ENCODE measurements around the gene HYAL1.
A peak's percentile ranks its signal among the peaks of the same experiment; 100 is the strongest.

The HYAL1 gene

DNA sequence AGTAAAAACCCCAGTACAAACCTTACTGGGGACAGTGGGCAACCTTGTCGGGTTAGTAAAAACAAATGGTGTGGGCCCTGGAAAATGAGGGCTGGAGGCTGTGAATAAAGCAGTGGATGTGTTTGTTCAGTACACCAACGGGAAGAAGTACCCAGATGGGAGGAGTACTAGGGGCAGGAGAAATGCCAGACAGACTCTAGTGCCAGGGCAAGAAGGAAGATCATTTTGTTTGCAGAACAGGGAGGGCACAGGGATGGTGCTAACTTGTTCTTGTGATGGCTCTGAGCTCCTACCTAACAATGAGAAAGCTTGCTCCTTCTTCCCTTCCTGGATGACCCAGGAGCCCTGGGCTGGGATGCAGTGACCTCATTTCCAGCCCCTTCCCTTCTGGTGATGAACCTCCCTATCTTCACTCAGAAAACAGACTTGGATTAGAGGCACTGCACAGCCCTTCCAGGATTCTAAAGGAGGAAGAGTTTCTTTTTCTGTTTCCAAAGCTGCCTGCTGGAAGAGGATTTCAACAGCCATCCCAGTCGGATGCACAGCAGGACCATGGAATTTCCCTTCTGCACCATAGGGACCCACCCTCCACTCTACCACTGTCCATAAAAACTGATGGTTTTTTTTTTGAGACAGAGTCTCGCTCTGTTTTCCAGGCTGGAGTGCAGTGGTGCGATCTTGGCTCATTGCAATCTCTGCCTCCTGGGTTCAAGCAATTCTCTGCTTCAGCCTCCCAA, 31.1 kb upstream of the HYAL1 start:
- DNase-seq, result no peak

DNA sequence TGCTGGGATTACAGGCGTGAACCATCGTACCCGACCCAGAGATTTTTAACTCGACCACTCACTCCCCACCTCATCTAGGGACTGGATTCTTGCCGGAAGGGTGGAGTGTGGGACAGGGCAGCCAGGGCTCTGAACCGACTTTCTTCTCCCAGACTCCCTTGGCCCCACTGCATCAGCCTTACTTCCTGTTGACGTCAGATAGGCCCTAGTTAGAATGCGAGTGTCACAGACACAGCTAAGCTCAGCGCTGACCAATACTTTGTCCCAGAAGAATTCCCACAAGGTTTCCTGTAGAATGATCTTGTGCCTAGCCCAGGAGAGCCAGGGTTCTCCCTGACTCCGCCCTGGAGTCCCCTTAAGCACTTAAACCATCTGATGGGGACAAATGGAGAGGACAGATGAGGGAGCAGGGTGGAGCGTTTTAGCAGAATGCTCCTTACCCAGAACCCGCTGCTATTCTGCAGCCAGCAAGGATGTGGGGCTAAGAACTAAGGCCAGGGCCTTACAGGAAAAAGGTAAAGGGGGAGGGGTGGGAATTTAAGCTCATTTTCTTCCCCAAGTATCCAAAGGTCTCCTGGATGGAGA, 30.5 kb upstream of the HYAL1 start:
- no peak for DNase-seq

- no peak for DNase-seq
Measured at GRCh38 chr3:50331364-50331907, 28.1 kb upstream of the HYAL1 start.

DNA sequence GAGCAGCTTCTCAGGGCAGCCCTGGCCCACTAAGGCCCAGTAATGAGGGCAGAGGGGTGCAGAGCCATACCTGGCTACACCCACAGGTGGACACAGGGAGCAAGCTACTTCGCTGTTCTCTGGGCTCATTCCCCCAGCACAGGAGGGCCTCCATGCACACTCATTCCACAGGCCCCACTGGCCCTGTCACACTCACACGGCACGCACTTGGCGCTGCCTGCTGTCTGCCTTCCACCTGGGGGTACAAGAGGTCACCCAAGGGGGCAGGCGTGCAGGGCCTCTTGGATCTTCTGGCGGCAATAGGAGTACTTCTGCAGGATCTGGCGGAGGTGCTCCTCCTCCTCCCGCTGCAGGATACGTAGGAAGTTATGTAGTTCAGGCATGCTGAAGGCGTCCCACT, 27.0 kb upstream of the HYAL1 start:
- no peak for DNase-seq

GRCh38 chr3:50327943-50328691, 24.7 kb upstream of the HYAL1 start, which contains the start of gene TUSC2:
Gene TUSC2 (minus strand): TSS chr3:50328223. CDS start chr3:50328099, 124 bp downstream.
- peak; percentile 97 for DNase-seq

DNA sequence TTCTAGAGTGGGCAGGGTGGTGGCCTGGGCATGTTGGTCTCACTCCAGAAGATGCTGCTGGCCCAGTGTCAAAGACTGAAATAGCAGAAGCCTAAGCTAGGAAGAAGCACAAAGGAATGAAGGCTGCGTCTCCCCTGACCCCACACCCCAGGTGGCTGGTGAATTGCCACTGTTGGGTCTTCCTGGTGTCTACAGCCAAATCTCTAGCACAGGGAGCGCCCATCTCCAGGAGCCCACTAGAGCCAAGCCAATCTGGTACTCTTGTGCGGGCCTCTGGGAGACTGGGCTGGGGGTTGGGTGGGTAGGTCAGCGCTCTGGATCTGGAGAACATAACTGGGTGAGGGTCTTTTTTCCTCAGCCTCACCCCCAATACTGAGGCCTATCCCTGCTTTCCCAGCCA, 23.8 kb upstream of the HYAL1 start:
- no peak for DNase-seq

DNA sequence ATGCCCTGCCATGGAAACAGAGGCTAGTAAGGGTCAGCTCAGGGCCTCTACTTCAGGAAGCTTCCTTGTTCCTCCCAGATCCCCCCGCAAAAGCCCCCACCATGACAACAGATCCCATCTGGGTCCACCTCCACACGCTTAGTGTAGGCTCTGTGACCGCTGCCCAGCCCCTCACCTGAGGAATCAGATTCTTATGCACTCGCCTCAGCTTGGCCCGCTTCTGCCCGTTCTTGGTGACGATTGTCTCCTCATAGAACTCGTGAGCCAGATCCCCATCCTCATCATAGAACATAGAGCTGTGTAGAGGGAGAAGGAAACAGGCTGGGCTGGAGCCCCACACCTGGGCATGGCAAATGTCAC, 22.8 kb upstream of the HYAL1 start:
- no peak for DNase-seq

- no peak for DNase-seq
Measured at GRCh38 chr3:50325497-50326181, 22.3 kb upstream of the HYAL1 start.

GRCh38 chr3:50325113-50325480, 21.7 kb upstream of the HYAL1 start:
- DNase-seq, result no peak

- peak; percentile 60 for DNase-seq
Measured at GRCh38 chr3:50324351-50325112, 21.2 kb upstream of the HYAL1 start.

GRCh38 chr3:50323614-50324199, 20.3 kb upstream of the HYAL1 start:
- no peak for DNase-seq

GRCh38 chr3:50323092-50323600, 19.8 kb upstream of the HYAL1 start:
- no peak for DNase-seq

- no peak for DNase-seq
Measured at GRCh38 chr3:50322386-50323091, 19.2 kb upstream of the HYAL1 start, which contains the start of gene HYAL2. Gene HYAL2 (minus strand): TSS chr3:50322745. CDS start chr3:50320489, 2,256 bp downstream.

- no peak for DNase-seq
Measured at GRCh38 chr3:50322115-50322385, 18.7 kb upstream of the HYAL1 start.

GRCh38 chr3:50321336-50322114, 18.2 kb upstream of the HYAL1 start:
- DNase-seq, result peak; percentile 85

GRCh38 chr3:50320853-50321335, 17.5 kb upstream of the HYAL1 start:
- peak; percentile 58 for DNase-seq

DNA sequence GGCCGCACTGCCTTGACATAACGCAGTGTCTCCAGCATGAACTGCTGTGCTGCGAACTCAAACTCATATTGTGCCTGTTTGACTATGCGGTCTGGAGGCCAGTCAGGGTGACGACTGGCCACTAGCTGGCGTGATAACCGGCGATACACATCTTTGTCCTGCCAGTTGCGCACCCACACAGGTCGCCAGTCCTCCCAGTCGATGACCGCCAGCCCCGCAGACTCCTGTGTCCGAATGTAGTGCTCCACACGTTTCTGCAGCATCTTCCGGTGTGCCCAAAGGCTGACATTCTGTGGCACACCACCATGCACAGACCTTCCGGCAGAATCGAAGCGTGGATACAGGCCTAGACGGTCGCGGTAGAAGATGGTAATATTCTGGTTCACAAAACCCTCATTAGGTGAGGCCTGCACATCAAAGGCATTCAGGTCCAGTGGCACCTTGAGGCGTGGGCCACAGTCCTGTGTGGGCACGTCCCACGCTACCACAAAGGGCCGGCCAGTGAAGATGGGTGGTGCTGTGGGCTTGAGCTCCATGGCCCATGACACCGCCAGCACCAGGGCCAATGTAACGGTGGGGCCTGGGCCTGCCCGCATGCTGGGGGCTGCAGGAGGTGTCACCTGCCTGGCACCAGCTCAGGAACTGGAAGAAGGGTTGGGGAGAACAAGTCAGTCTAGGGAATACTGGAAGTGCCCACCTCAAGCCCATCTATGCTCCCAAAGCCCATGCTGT, 16.7 kb upstream of the HYAL1 start:
- no peak for DNase-seq

DNA sequence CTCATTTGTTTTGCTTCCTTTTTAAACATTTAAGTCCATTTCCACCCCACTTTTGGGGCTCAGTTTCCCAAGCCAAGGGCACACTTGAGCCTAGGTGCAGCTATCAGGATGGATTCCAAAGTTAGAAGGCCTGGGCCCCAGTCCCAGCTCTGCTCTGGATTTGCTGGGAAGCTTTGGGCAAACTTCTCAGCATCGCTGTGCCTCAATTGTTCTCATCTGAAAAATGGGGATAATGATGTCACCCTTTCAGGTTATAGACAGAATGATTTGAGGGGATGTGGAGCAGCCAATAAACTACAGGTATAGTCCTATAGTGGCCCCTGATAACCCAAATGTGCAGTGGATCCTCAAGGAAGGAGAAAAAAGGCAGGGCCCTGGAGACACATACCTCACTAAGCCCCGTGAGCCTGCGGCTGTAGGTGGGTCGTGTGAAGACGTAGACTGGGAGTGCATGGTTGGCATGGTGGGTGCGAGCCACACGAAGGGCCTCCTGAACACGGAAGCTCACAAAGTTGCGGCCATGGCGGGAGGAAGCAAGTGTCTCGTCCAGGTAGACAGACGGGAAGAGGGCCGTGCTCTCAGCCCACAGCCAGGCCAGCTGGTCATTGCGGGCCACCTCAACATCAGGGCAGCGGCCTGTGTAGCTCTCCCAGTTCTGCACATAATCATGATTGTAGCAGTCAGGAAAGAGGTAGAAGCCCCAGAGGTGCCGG, 16.0 kb upstream of the HYAL1 start:
- DNase-seq, result no peak

DNA sequence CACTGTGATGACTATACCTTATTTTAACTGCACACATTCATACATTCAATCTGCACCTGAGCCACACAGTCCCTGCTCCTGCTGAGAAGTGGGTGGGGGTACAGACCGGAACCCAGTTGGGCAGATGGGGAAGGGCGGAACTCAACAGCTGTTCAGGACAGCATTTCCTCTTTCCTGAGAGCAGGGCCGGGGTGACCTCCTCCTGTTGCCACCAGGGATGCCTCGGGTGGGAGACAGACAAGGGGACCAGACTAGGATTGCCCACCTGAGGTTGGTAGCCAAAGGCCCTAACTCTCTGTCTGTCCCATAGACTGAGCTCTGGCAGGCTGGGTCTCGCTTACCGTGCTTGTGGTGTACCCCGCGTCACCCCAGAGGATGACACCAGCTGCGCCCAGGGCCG, 15.2 kb upstream of the HYAL1 start:
- no peak for DNase-seq

Data from activated CD4-positive, alpha-beta T cell treated with anti-CD3 and anti-CD28 coated beads, Interleukin-2, amount 50 U/mL, for 16 hours (primary cell).